ENCODE measurements around the gene KCNK10. TPM values are rescaled to one million over a fixed set of nuclear protein-coding genes. Genes with fewer than 3 reads are reported as not detected.

The KCNK10 gene
- total RNA-seq, 2 donors from 2014 or later: not detected

DNA sequence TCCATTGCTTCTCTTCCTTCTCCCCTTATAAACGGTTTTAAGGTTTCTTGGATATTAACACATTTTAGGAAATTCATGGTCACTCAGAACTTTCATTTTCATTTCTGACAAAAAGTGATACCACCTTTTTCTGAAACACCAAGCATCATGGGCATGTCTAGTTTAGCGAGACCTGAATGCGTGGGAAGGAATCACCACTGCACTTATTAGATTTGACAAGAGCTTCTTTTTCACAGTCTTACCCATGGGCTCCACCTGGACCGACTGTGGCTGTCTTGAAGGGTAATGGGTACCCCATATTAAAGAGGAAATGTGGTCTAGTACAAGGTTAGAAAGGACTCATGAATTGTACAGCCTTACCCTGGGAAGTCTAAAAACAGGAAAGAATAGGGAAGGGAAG lies 95.4 kb downstream of the KCNK10 start:
- Mint-ChIP-seq H3K4me3 (no peak overlapping the region), H3K36me3 (ENCODE audit: low read depth) (no peaks in the 10 kb centered on the region), H3K4me1 (no peaks in the 10 kb centered on the region), H3K27ac (no peak overlapping the region), H3K27me3 (peaks cover 35% of the 10 kb centered on the region)
- H3K9me3 ChIP-seq (ENCODE audit: control insufficient read depth, low read length, poor library complexity, severe bottlenecking): peaks cover 3% of the 10 kb centered on the region
- ATAC-seq (no peak), DNase-seq (no peak)

DNA sequence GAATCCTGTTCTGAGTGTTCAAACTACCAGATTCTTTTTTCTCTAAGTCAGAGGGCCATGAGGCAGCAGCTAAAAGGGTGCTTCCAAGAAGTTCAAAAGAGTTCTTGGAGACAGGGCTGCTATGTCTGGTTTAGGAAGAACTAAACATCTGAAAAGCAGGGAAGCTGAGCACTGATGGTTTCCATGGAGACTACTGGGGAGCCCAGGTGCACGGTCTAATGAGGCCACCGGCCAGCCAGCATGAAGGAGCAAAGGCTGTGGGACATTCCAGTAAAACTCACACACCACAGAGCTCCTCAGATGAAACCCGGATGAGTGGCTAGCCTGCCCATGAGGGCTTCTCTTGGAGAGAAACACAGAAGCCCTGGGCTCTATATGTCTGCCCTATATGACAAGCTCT lies 97.3 kb downstream of the KCNK10 start:
- no peak overlapping the region for H3K4me3 Mint-ChIP-seq
- no peak overlapping the region for H3K27ac Mint-ChIP-seq
- H3K4me1 Mint-ChIP-seq: no peaks in the 10 kb centered on the region
- H3K27me3 Mint-ChIP-seq: peaks cover 35% of the 10 kb centered on the region
- H3K9me3 ChIP-seq (ENCODE audit: control insufficient read depth, low read length, poor library complexity, severe bottlenecking): peaks cover 4% of the 10 kb centered on the region
- H3K36me3 Mint-ChIP-seq (ENCODE audit: low read depth): no peaks in the 10 kb centered on the region
- ATAC-seq (no peak), DNase-seq (no peak)

- Mint-ChIP-seq H3K27me3 (peaks cover 14% of the 10 kb centered on the region), H3K27ac (no peak overlapping the region), H3K4me1 (no peaks in the 10 kb centered on the region), H3K4me3 (no peak overlapping the region), H3K36me3 (ENCODE audit: low read depth) (no peaks in the 10 kb centered on the region)
- DNase-seq: no peak
- no peak for ATAC-seq
- peaks cover 4% of the 10 kb centered on the region for H3K9me3 ChIP-seq (ENCODE audit: control insufficient read depth, low read length, poor library complexity, severe bottlenecking)
Measured at GRCh38 chr14:88218119-88218915, 104.8 kb downstream of the KCNK10 start.

DNA sequence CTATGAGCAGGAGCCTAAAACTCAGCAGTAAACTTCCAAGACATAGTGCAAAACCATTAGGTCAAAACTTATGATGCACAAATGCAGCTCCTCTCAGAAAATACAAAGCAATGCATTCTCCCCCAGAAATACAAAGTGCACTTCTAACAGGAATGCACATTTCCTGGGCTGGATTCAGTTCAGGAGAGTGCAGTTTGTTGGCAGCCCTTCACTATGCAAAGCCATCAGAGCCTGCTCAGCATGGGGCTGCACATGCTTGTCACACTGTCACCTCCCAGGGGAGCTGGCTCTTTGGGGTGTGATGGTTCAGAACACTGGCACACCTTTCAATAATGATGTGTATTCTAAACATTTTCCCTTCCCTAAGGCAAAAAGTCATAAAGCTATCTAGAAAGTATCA lies 110.4 kb downstream of the KCNK10 start:
- no peaks in the 10 kb centered on the region for H3K9me3 ChIP-seq (ENCODE audit: control insufficient read depth, low read length, poor library complexity, severe bottlenecking)
- H3K4me1 Mint-ChIP-seq: peaks cover 2% of the 10 kb centered on the region
- no peak overlapping the region for H3K27ac Mint-ChIP-seq
- no peak overlapping the region for H3K4me3 Mint-ChIP-seq
- ATAC-seq (no peak), DNase-seq (no peak)
- peaks cover 2% of the 10 kb centered on the region for H3K36me3 Mint-ChIP-seq (ENCODE audit: low read depth)
- H3K27me3 Mint-ChIP-seq: peaks cover 35% of the 10 kb centered on the region

- H3K9me3 ChIP-seq (ENCODE audit: control insufficient read depth, low read length, poor library complexity, severe bottlenecking): no peaks in the 10 kb centered on the region
- peaks cover 2% of the 10 kb centered on the region for H3K4me1 Mint-ChIP-seq
- no peak overlapping the region for H3K4me3 Mint-ChIP-seq
- DNase-seq (no peak), ATAC-seq (no peak)
- H3K27ac Mint-ChIP-seq: no peak overlapping the region
- peaks cover 38% of the 10 kb centered on the region for H3K27me3 Mint-ChIP-seq
- peaks cover 2% of the 10 kb centered on the region for H3K36me3 Mint-ChIP-seq (ENCODE audit: low read depth)
Measured at GRCh38 chr14:88210426-88210825, 112.6 kb downstream of the KCNK10 start.

GRCh38 chr14:88209273-88209672 lies 113.8 kb downstream of the KCNK10 start:
- no peak overlapping the region for H3K27ac Mint-ChIP-seq
- H3K4me3 Mint-ChIP-seq: no peak overlapping the region
- no peak for ATAC-seq
- peaks cover 2% of the 10 kb centered on the region for H3K36me3 Mint-ChIP-seq (ENCODE audit: low read depth)
- H3K4me1 Mint-ChIP-seq: peaks cover 2% of the 10 kb centered on the region
- H3K9me3 ChIP-seq (ENCODE audit: control insufficient read depth, low read length, poor library complexity, severe bottlenecking): no peaks in the 10 kb centered on the region
- peaks cover 45% of the 10 kb centered on the region for H3K27me3 Mint-ChIP-seq
- DNase-seq: no peak

DNA sequence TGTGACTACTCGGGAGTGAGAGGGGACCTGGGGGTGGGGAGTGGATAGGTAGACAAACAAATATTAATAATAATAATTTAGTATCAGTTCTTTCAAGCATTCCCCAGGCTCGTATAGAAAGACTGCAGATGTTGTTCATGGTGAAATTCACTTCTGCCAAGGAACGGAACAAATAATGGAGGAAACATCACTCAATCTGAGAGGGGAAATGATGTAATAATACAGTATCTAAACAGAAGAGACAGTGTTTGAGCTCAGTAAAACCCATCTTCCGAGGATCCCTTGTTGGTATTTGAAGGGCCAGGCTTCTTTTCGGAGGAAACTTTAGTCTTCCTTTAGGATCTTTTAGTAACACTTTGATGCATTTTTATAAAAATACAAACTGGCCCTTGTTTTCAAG lies 114.2 kb downstream of the KCNK10 start:
- ATAC-seq (no peak), DNase-seq (no peak)
- H3K4me1 Mint-ChIP-seq: peaks cover 4% of the 10 kb centered on the region
- H3K27ac Mint-ChIP-seq: no peak overlapping the region
- H3K36me3 Mint-ChIP-seq (ENCODE audit: low read depth): peaks cover 2% of the 10 kb centered on the region
- H3K9me3 ChIP-seq (ENCODE audit: control insufficient read depth, low read length, poor library complexity, severe bottlenecking): no peaks in the 10 kb centered on the region
- H3K4me3 Mint-ChIP-seq: no peak overlapping the region
- H3K27me3 Mint-ChIP-seq: peaks cover 45% of the 10 kb centered on the region

DNA sequence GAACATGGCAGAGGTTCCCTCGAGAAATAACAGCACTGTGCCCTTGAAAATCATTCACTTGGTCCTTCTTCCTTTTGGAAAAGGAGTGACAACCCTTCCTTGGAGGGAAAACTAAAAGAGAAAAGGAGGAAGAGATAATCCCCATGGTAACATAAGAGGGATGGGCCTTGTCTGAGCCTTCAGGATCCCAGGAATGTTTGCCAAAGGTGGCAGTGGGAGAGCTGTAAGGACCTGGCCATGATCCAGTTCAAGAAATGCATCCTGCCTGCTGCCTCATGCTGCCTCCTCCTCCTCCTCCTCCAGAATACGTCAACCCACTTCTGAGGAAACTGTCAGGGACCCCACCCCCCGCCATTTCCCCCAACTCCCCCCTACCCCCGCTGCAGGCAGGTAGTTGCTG lies 118.8 kb downstream of the KCNK10 start:
- no peak for DNase-seq
- ATAC-seq: no peak
- peaks cover 4% of the 10 kb centered on the region for H3K4me1 Mint-ChIP-seq
- no peak overlapping the region for H3K27ac Mint-ChIP-seq
- no peaks in the 10 kb centered on the region for H3K9me3 ChIP-seq (ENCODE audit: control insufficient read depth, low read length, poor library complexity, severe bottlenecking)
- H3K36me3 Mint-ChIP-seq (ENCODE audit: low read depth): no peaks in the 10 kb centered on the region
- H3K4me3 Mint-ChIP-seq: no peak overlapping the region
- H3K27me3 Mint-ChIP-seq: peaks cover 60% of the 10 kb centered on the region

- no peak for DNase-seq
- Mint-ChIP-seq H3K27me3 (peaks cover 63% of the 10 kb centered on the region), H3K36me3 (ENCODE audit: low read depth) (no peaks in the 10 kb centered on the region), H3K4me3 (no peak overlapping the region), H3K4me1 (peaks cover 4% of the 10 kb centered on the region), H3K27ac (no peak overlapping the region)
- ATAC-seq: no peak
- no peaks in the 10 kb centered on the region for H3K9me3 ChIP-seq (ENCODE audit: control insufficient read depth, low read length, poor library complexity, severe bottlenecking)
Measured at GRCh38 chr14:88203291-88203690, 119.8 kb downstream of the KCNK10 start.

GRCh38 chr14:88202286-88202685 lies 120.8 kb downstream of the KCNK10 start:
- no peaks in the 10 kb centered on the region for H3K9me3 ChIP-seq (ENCODE audit: control insufficient read depth, low read length, poor library complexity, severe bottlenecking)
- no peak overlapping the region for H3K27ac Mint-ChIP-seq
- H3K27me3 Mint-ChIP-seq: peaks cover 66% of the 10 kb centered on the region
- H3K4me1 Mint-ChIP-seq: peaks cover 4% of the 10 kb centered on the region
- no peak overlapping the region for H3K4me3 Mint-ChIP-seq
- no peaks in the 10 kb centered on the region for H3K36me3 Mint-ChIP-seq (ENCODE audit: low read depth)
- ATAC-seq (no peak), DNase-seq (no peak)

DNA sequence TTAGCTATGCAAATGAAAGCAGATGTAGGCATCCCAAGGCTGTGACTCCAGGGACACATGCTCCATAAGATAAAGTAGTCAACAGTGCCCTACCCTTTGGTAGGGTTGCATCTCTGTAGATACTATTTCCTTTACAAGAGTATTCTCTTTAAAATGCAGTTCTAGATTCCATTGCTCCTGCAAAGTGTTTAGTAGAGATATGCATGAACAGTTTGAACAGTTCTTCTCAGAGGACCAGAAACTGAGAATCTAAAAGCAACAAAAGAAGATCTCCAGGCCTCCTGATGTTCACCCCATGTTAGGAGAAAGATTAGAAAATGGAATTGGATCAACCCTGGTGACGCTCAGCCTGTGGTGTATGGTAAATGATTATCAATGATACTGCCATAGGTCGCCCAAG lies 121.2 kb downstream of the KCNK10 start:
- Mint-ChIP-seq H3K4me3 (no peak overlapping the region), H3K27me3 (peaks cover 66% of the 10 kb centered on the region), H3K27ac (no peak overlapping the region), H3K36me3 (ENCODE audit: low read depth) (no peaks in the 10 kb centered on the region), H3K4me1 (peaks cover 4% of the 10 kb centered on the region)
- H3K9me3 ChIP-seq (ENCODE audit: control insufficient read depth, low read length, poor library complexity, severe bottlenecking): no peaks in the 10 kb centered on the region
- DNase-seq (no peak), ATAC-seq (no peak)

- no peak overlapping the region for H3K27ac Mint-ChIP-seq
- H3K4me3 Mint-ChIP-seq: no peak overlapping the region
- DNase-seq (no peak), ATAC-seq (no peak)
- H3K27me3 Mint-ChIP-seq: peaks cover 67% of the 10 kb centered on the region
- peaks cover 4% of the 10 kb centered on the region for H3K4me1 Mint-ChIP-seq
- no peaks in the 10 kb centered on the region for H3K9me3 ChIP-seq (ENCODE audit: control insufficient read depth, low read length, poor library complexity, severe bottlenecking)
- H3K36me3 Mint-ChIP-seq (ENCODE audit: low read depth): no peaks in the 10 kb centered on the region
Measured at GRCh38 chr14:88199882-88200281, 123.2 kb downstream of the KCNK10 start.

DNA sequence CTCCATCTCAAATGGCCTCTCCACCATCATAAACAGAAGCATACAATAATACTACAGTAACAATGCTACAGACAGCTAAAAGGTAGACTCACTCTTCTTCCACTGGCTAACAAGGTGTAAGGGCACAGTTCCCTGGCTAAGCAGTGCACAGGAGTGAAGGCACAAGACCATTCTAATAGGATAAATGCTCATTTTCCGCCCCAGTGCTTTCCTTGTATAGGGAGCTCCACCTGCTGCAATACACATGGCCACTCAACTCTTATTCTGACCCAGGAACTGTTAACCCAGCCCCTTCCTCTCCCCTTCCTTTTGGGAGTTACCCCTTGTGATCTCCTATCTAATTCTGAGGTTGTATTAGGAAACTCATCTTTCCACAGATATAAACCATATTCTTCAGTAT lies 124.6 kb downstream of the KCNK10 start:
- Mint-ChIP-seq H3K27me3 (peaks cover 70% of the 10 kb centered on the region), H3K36me3 (ENCODE audit: low read depth) (no peaks in the 10 kb centered on the region), H3K4me3 (no peak overlapping the region), H3K27ac (no peak overlapping the region), H3K4me1 (peaks cover 5% of the 10 kb centered on the region)
- no peak for DNase-seq
- ATAC-seq: no peak
- no peaks in the 10 kb centered on the region for H3K9me3 ChIP-seq (ENCODE audit: control insufficient read depth, low read length, poor library complexity, severe bottlenecking)

DNA sequence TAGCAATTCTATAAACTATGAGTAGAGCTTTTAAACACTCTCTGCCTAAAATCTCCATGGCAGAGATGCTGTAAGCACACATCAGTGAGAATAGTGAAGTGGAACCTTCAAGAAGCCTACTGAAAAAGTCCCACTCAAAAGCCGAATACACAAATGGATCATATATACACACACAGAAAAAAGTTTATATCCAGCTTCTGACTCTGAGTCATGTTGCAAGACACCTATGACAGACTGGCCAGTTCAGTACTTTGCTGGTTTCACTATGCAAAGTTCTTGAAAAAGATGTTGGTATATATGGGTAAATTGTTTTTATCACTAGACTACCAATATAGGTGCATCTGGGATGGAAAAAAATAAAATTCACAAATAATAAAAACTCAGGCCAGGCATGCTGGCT lies 126.1 kb downstream of the KCNK10 start:
- H3K27me3 Mint-ChIP-seq: peaks cover 72% of the 10 kb centered on the region
- H3K4me3 Mint-ChIP-seq: no peak overlapping the region
- H3K4me1 Mint-ChIP-seq: peaks cover 5% of the 10 kb centered on the region
- H3K9me3 ChIP-seq (ENCODE audit: control insufficient read depth, low read length, poor library complexity, severe bottlenecking): no peaks in the 10 kb centered on the region
- DNase-seq (no peak), ATAC-seq (no peak)
- no peak overlapping the region for H3K27ac Mint-ChIP-seq
- H3K36me3 Mint-ChIP-seq (ENCODE audit: low read depth): no peaks in the 10 kb centered on the region
